Astrocyte (in vitro differentiated cells and primary cell): ENCODE measurements around the gene SAPCD2.

Source experiments
- EZH2 ChIP-seq: IDR thresholded peaks from 2 replicates; pipeline ENCODE4 v1.6.1; 2012; ENCODE audit warnings: mild to moderate bottlenecking, low read length, inconsistent platforms; ENCODE audit not compliant: insufficient read depth
- TF ChIP-seq, protein P1 (sequence below): IDR thresholded peaks from 2 replicates; pipeline ENCODE4 v1.5.1; 2011; ENCODE audit warnings: low read depth, mild to moderate bottlenecking, inconsistent platforms, low read length, moderate library complexity; ENCODE audit not compliant: insufficient read depth

DNA sequence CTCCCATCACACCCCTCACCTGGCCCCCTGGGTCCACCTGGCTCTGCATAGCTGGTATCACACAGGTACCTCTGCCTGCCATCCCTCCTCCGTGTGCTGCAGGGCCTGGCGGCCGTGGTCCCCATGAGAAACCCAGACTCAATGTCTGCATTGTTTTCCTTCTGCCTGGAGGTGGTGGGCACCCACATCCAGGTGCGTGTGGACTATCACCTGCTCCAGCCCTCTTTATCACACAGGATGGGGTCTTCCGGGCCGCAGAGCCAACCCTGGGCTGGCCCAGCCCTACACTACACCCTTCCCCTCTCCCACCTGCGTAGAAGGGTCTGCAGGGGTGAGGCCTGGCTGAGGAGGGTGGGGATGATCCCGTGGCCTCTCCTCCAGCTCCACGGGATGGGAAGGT lies 31.4 kb downstream of the SAPCD2 start:
- TF ChIP-seq, protein P1, sequence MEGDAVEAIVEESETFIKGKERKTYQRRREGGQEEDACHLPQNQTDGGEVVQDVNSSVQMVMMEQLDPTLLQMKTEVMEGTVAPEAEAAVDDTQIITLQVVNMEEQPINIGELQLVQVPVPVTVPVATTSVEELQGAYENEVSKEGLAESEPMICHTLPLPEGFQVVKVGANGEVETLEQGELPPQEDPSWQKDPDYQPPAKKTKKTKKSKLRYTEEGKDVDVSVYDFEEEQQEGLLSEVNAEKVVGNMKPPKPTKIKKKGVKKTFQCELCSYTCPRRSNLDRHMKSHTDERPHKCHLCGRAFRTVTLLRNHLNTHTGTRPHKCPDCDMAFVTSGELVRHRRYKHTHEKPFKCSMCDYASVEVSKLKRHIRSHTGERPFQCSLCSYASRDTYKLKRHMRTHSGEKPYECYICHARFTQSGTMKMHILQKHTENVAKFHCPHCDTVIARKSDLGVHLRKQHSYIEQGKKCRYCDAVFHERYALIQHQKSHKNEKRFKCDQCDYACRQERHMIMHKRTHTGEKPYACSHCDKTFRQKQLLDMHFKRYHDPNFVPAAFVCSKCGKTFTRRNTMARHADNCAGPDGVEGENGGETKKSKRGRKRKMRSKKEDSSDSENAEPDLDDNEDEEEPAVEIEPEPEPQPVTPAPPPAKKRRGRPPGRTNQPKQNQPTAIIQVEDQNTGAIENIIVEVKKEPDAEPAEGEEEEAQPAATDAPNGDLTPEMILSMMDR = no peak
- TF ChIP-seq EZH2 = no peak
